Sigmoid colon (tissue), 7 donors: ENCODE measurements around the gene ERMARD. TPM values are rescaled to one million over a fixed set of nuclear protein-coding genes. Genes with fewer than 3 reads are reported as not detected.

Experiments used
- DNase-seq: peaks from one replicate; pipeline ENCODE4 v3.0.0-alpha.2; 2019
- H3K27ac ChIP-seq, 4 donors: fragments of 200-600 bp; sonication (generic); one replicate each; pipeline ENCODE4 v1.5.1; 2016 to 2019; ENCODE audit warnings: mild to moderate bottlenecking in 1 of 4
- H3K27me3 ChIP-seq, 3 donors: fragments of 200-600 bp; sonication (generic); one replicate each; pipeline ENCODE4 v1.5.1; 2019; ENCODE audit warnings: mild to moderate bottlenecking in 1 of 3
- H3K36me3 ChIP-seq, 4 donors: fragments of 200-600 bp; sonication (generic); one replicate each; pipeline ENCODE4 v1.5.1; 2016 to 2019
- H3K4me1 ChIP-seq, 4 donors: fragments of 200-600 bp; sonication (generic); one replicate each; pipeline ENCODE4 v1.5.1; 2017 to 2019
- H3K4me3 ChIP-seq, 4 donors: fragments of 200-600 bp; sonication (generic); one replicate each; pipeline ENCODE4 v1.5.1; 2017 to 2019; ENCODE audit warnings: mild to moderate bottlenecking in 2 of 4, moderate library complexity in 1 of 4
- H3K9me3 ChIP-seq, 4 donors: fragments of 200-600 bp in 3 of 4; sonication (generic) in 3 of 4; one replicate each; pipeline versions ENCODE4 v1.5.1 to v1.6.1; 2013 to 2019
- EP300 ChIP-seq, 4 donors: sonication (generic); formaldehyde crosslinking; IDR thresholded peaks; one replicate each; pipeline ENCODE4 v1.6.1; 2017; ENCODE audit warnings: antibody characterized with exemption in 4 of 4
- POLR2A ChIP-seq, 2 donors: fragments of 450-650 bp; IDR thresholded peaks; one replicate each; pipeline ENCODE4 v1.6.1; 2016; ENCODE audit warnings: antibody characterized with exemption in 2 of 2, mild to moderate bottlenecking in 2 of 2, moderate library complexity in 2 of 2
- POLR2AphosphoS5 ChIP-seq, 4 donors: sonication (generic); formaldehyde crosslinking; IDR thresholded peaks; one replicate each; pipeline ENCODE4 v1.6.1; 2017; ENCODE audit warnings: antibody characterized with exemption in 4 of 4
- WGBS, 2 donors: extraction: QIAGEN DNeasy Blood & Tissue Kit; methylation state at CpG; one replicate each; pipeline ENCODE4 v1.1.7; 2013; 5-methylcytosine and 5-hydroxymethylcytosine counted together
- intact Hi-C: fragments of 100-400 bp; cut with DNase I; formaldehyde crosslinking; loops from one replicate; pipeline ENCODE4 v1.15.1; 2023
- polyA plus RNA-seq, 3 donors: library from polyadenylated mRNA; stranded (reverse); fragments of 200-250 nt; gene quantifications; one replicate each; pipeline ENCODE4 v1.2.3, GENCODE V29; 2013
- total RNA-seq, 4 donors: library from RNA; depleted of rRNA; stranded (reverse); fragments of >200 nt; gene quantifications; one replicate each; pipeline ENCODE4 v1.1.0, GENCODE V29; 2016
- TF ChIP-seq, protein P1 (sequence below), 4 experiments: fragments of 450-650 bp in 3 of 4; fragments of 200-600 bp in 1 of 4; IDR thresholded peaks; one replicate each; pipeline ENCODE4 v1.5.1; 2016 to 2019; ENCODE audit warnings: antibody characterized with exemption in 4 of 4, mild to moderate bottlenecking in 3 of 4, moderate library complexity in 2 of 4
- donor health status: healthy with polysubstance abuse.
- donor health status: Bipolar disorder and iron deficiency.
- donor health status: healthy.

The ERMARD gene
- total and polyA plus RNA-seq, 7 donors, result 9.0 to 32.4 (median 18.2) TPM

DNA sequence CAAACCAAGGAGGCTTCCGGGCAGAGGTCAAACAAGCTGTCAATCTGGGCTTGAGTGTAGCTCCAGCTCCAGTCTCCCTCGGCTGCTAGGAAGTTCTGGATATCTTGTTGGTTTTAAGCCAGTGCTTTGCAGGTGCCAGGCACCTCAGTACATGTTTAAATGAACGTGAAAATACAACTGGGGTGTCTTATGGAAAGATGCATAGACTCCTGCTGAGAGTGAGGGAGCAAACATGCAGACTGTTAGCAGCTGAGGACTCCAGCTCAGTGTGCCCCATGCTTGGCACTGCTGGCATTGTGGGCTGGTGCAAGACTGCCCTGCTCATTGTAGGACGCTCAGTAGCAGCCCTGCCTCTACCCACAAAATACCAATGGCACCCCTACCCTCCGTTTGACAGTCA lies 28.5 kb downstream of the ERMARD start:
- H3K27me3 ChIP-seq, result no peaks in the 10 kb centered on the region
- H3K36me3 ChIP-seq, result peaks cover 0 to 59% (median 15%) of the 10 kb centered on the region in 4 donors
- H3K9me3 ChIP-seq, result no peaks in the 10 kb centered on the region
- DNase-seq, result no peak
- TF ChIP-seq POLR2A (IDR thresholded peaks at IDR 0.05) (no peak), POLR2AphosphoS5 (IDR thresholded peaks at IDR 0.05) (no peak)
- TF ChIP-seq, protein P1, sequence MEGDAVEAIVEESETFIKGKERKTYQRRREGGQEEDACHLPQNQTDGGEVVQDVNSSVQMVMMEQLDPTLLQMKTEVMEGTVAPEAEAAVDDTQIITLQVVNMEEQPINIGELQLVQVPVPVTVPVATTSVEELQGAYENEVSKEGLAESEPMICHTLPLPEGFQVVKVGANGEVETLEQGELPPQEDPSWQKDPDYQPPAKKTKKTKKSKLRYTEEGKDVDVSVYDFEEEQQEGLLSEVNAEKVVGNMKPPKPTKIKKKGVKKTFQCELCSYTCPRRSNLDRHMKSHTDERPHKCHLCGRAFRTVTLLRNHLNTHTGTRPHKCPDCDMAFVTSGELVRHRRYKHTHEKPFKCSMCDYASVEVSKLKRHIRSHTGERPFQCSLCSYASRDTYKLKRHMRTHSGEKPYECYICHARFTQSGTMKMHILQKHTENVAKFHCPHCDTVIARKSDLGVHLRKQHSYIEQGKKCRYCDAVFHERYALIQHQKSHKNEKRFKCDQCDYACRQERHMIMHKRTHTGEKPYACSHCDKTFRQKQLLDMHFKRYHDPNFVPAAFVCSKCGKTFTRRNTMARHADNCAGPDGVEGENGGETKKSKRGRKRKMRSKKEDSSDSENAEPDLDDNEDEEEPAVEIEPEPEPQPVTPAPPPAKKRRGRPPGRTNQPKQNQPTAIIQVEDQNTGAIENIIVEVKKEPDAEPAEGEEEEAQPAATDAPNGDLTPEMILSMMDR (IDR thresholded peaks at IDR 0.05), result no peak
- intact Hi-C loops, result no loop called here
- H3K4me3 ChIP-seq, result no peak overlapping the region
- no peak overlapping the region for H3K27ac ChIP-seq
- 87 to 91% methylated on average over 5 of the region's 5 CpGs for WGBS, 2 donors
- no peaks in the 10 kb centered on the region for H3K4me1 ChIP-seq

DNA sequence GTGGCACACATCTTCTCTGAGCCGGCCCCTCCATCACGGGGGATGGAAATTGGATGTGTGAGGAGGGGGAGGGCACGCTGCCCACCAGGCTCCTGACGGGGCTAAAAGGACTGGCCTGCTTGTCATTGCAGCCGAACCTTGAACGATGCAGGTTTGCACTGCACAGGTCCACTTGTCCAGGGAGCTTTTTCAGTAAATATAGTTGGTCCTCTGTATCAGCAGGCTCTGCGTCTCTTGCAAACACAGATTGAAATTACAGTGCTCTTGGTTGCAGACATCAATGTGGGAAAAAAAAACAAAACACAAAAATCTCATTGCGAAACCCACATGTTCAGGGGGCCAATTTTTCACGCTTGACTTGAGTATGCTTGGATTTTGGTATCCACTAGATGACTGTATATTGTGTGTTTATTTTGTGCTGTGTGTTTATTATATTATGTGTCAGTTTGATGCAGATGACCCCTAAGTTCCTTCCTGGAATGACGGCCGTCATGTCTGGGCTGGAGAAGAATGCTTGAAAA lies 29.2 kb downstream of the ERMARD start:
- no peak for DNase-seq
- WGBS, 2 donors, result 81 to 87% methylated on average over 11 of the region's 11 CpGs

DNA sequence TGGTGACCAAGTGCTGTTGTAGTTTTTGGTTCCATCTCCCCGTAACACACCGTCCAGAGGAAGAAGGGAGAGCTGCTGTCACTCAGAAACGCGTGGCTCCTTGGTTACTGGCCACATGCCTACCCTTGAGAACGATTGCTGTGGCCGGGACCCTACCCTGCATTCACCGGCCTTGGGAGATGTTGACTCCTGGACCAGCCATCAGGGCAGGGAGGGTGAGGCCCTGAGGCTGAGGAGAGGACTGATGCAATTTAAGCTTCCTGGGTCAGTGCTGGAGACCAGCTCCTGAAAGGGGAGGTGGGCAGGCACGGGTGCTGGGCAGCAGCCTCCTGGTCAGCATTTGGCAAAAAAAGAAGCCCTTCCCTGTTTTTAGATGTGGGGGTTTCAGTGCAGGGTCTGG lies 31.5 kb downstream of the ERMARD start:
- TF ChIP-seq POLR2AphosphoS5 (IDR thresholded peaks at IDR 0.05) (no peak), POLR2A (IDR thresholded peaks at IDR 0.05) (no peak), EP300 (IDR thresholded peaks at IDR 0.05) (no peak)
- TF ChIP-seq, protein P1 (IDR thresholded peaks at IDR 0.05), result no peak
- Histone ChIP-seq H3K36me3 (peaks cover 0 to 28% (median 6%) of the 10 kb centered on the region in 4 donors), H3K27ac (peak overlapping the region in 1 of 4 donors; percentile 2), H3K9me3 (no peaks in the 10 kb centered on the region), H3K4me1 (no peaks in the 10 kb centered on the region), H3K27me3 (no peaks in the 10 kb centered on the region), H3K4me3 (no peak overlapping the region)
- WGBS, 2 donors, result 96 to 97% methylated on average over 8 of the region's 8 CpGs
- intact Hi-C loops, result no loop called here
- no peak for DNase-seq

More for the DNA sequence above, 29.2 kb downstream of the ERMARD start:
- intact Hi-C loops, result no loop called here
- Histone ChIP-seq H3K4me1 (no peaks in the 10 kb centered on the region), H3K27ac (no peak overlapping the region), H3K36me3 (peaks cover 0 to 51% (median 15%) of the 10 kb centered on the region in 4 donors), H3K27me3 (no peaks in the 10 kb centered on the region), H3K9me3 (no peaks in the 10 kb centered on the region), H3K4me3 (no peak overlapping the region)
- TF ChIP-seq, protein P1 (IDR thresholded peaks at IDR 0.05), result no peak
- TF ChIP-seq POLR2AphosphoS5 (IDR thresholded peaks at IDR 0.05), result no peak
- no peak for TF ChIP-seq POLR2A (IDR thresholded peaks at IDR 0.05)
- TF ChIP-seq EP300 (IDR thresholded peaks at IDR 0.05), result no peak

DNA sequence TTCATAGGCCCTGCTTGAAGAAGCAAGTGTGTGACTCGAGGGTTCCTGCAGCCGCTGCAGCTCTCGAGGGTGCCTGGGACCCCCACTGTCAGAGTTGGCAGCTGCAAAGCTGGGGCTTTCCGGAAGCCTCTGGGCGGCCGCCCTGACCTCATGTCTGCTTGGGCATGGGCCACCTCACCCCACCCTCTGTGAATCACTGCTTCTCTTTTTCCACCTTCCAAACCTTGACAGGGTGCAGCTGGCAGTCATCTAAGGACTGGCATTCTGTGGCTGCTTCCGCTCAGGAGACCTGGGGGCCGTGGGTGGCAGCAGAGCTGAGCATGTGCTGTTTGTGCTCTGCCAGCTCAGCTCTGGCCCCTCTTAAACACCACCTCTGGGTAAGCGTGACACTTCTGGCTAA lies 32.0 kb downstream of the ERMARD start:
- Histone ChIP-seq H3K27ac (peak overlapping the region in 1 of 4 donors; percentile 2), H3K9me3 (no peaks in the 10 kb centered on the region), H3K36me3 (peaks cover 0 to 25% (median 6%) of the 10 kb centered on the region in 4 donors), H3K27me3 (no peaks in the 10 kb centered on the region), H3K4me1 (no peaks in the 10 kb centered on the region), H3K4me3 (no peak overlapping the region)
- 82 to 92% methylated on average over 9 of the region's 9 CpGs for WGBS, 2 donors
- DNase-seq, result no peak
- intact Hi-C loops, result no loop called here
- TF ChIP-seq, protein P1 (IDR thresholded peaks at IDR 0.05), result no peak
- TF ChIP-seq EP300 (IDR thresholded peaks at IDR 0.05), result no peak
- no peak for TF ChIP-seq POLR2A (IDR thresholded peaks at IDR 0.05)
- TF ChIP-seq POLR2AphosphoS5 (IDR thresholded peaks at IDR 0.05), result no peak
